Panc1 (cell line): ENCODE data around the gene ZNF384. TPM values are rescaled to one million over a fixed set of nuclear protein-coding genes. Genes with fewer than 3 reads are reported as not detected.

Source experiments
- ATAC-seq: fragments of 200-7000 bp; cut with Tn5 transposase; 2 replicates; pipeline ENCODE4 v1.9.1; 2020; ENCODE audit warnings: mild to moderate bottlenecking, moderate library complexity
- BruUV-seq: library from RNA; stranded (reverse); fragments of 400-500 nt; replicated peaks from 2 replicates; lab custom pipeline; 2021; lab: Mats Ljungman, UMichigan
- CTCF ChIA-PET: fragments of 300-600 bp; sonication (Branson Sonifier 250); formaldehyde crosslinking; loops from one replicate; lab custom pipeline; 2022; ENCODE audit warnings: antibody characterized with exemption; lab: Charles Lee
- POLR2A ChIA-PET: fragments of 300-600 bp; sonication (Branson Sonifier 250); formaldehyde crosslinking; loops from one replicate; lab custom pipeline; 2022; ENCODE audit warnings: antibody characterized with exemption; lab: Charles Lee
- DNase-seq: peaks from one replicate; pipeline ENCODE4 v3.0.0-alpha.2; 2010; ENCODE audit warnings: low read depth, low spot score
- H3K27ac ChIP-seq: 2 replicates; pipeline ENCODE4 v1.5.1; 2011; ENCODE audit warnings: mild to moderate bottlenecking, low read length, inconsistent platforms
- H3K27me3 ChIP-seq: fragments of 200-500 bp; sonication (Bioruptor generic); 2 replicates; pipeline ENCODE4 v1.6.0; 2014; ENCODE audit warnings: low read length, inconsistent platforms; ENCODE audit not compliant: control insufficient read depth, insufficient read depth
- H3K36me3 ChIP-seq: fragments of 200-500 bp; sonication (Bioruptor generic); 2 replicates; pipeline ENCODE4 v1.5.1; 2014; ENCODE audit warnings: inconsistent platforms, mild to moderate bottlenecking, low read length, moderate library complexity; ENCODE audit not compliant: control insufficient read depth, insufficient read depth
- H3K4me1 ChIP-seq: 2 replicates; pipeline ENCODE4 v1.5.1; 2011; ENCODE audit warnings: inconsistent platforms, mild to moderate bottlenecking, low read length, moderate library complexity; ENCODE audit not compliant: control insufficient read depth, insufficient read depth
- H3K4me3 ChIP-seq, 2 experiments: 2 replicates each; pipeline ENCODE4 v1.5.1; 2011 to 2012; ENCODE audit warnings: low read depth in 2 of 2, low read length in 2 of 2, mild to moderate bottlenecking in 2 of 2, inconsistent platforms in 1 of 2, moderate library complexity in 1 of 2
- H3K9me3 ChIP-seq: fragments of 200-500 bp; sonication (Bioruptor generic); 2 replicates; pipeline ENCODE4 v1.5.1; 2014; ENCODE audit warnings: low read depth, mild to moderate bottlenecking, inconsistent platforms, low read length, moderate library complexity; ENCODE audit not compliant: control insufficient read depth, insufficient read depth
- CTCF ChIP-seq: fragments of 450-650 bp; IDR thresholded peaks from 2 replicates; pipeline ENCODE4 v1.5.1; 2017; ENCODE audit warnings: mild to moderate bottlenecking
- POLR2AphosphoS5 ChIP-seq: IDR thresholded peaks from 2 replicates; pipeline ENCODE4 v1.6.1; 2012; ENCODE audit warnings: mild to moderate bottlenecking, low read depth, low read length, moderate library complexity
- REST ChIP-seq, 2 experiments: IDR thresholded peaks; 2 replicates each; pipeline ENCODE4 v1.6.1; 2011 to 2012; ENCODE audit warnings: low read depth in 2 of 2, control low read depth in 1 of 2, low read length in 1 of 2, mild to moderate bottlenecking in 1 of 2, moderate library complexity in 1 of 2; ENCODE audit not compliant: insufficient read depth in 1 of 2
- SIN3A ChIP-seq: IDR thresholded peaks from 2 replicates; pipeline ENCODE4 v1.6.1; 2012; ENCODE audit warnings: low read depth, mild to moderate bottlenecking, low read length, moderate library complexity, borderline replicate concordance; ENCODE audit not compliant: insufficient read depth
- TCF7L2 ChIP-seq: IDR thresholded peaks from 2 replicates; pipeline ENCODE4 v1.6.1; 2011; ENCODE audit warnings: mild to moderate bottlenecking, low read depth, low read length, inconsistent platforms
- in situ Hi-C: cut with HindIII; loops from 2 replicates; pipeline ENCODE4 v1.10.0; 2016; ENCODE audit warnings: low sequenced_read_pairs, low pct_unique_long_range_greater_than_20kb
- intact Hi-C: fragments of 100-400 bp; cut with micrococcal nuclease; formaldehyde crosslinking; loops from one replicate; pipeline ENCODE4 v1.10.0; 2022; ENCODE audit not compliant: unreplicated experiment
- total RNA-seq: library from RNA; stranded (reverse); gene quantifications from one replicate; pipeline ENCODE4 v1.2.1, GENCODE V29; 2021; ENCODE audit not compliant: unreplicated experiment

Gene ZNF384
- total RNA-seq, 1 experiment from 2014 or later: 54.3 TPM

- H3K27ac ChIP-seq: no peak overlapping the region
- no peak for ATAC-seq
- no peaks in the 10 kb centered on the region for H3K4me1 ChIP-seq
- ChIA-PET CTCF (no interaction called here), POLR2A (interaction anchor here (0.5 kb wide), 1 partner anchor 180 kb away, joined by 7 read pairs; the partner anchor contains the start of gene TAPBPL)
- no TSS peak for BruUV-seq
- DNase-seq: no peak
- in situ Hi-C loops: no loop called here
- no peaks in the 10 kb centered on the region for H3K9me3 ChIP-seq
- intact Hi-C loops: no loop called here
- no peaks in the 10 kb centered on the region for H3K27me3 ChIP-seq
- no peak for TF ChIP-seq TCF7L2
- TF ChIP-seq POLR2AphosphoS5: no peak
- TF ChIP-seq SIN3A: no peak
- no peaks in the 10 kb centered on the region for H3K36me3 ChIP-seq
- H3K4me3 ChIP-seq: no peak overlapping the region
These were observed 57.6 kb downstream of the ZNF384 start for GRCh38 chr12:6631549-6631961.

GRCh38 chr12:6630736-6631135, 58.4 kb downstream of the ZNF384 start:
- CTCF ChIA-PET: no interaction called here
- no peak for TF ChIP-seq REST (IDR thresholded peaks at IDR 0.05; ENCODE audit: insufficient read depth in 1 of 2, low read depth in 2 of 2, low read length in 1 of 2)
- TF ChIP-seq POLR2AphosphoS5: no peak
- TF ChIP-seq TCF7L2: no peak
- no peak for TF ChIP-seq CTCF
- TF ChIP-seq SIN3A: no peak

GRCh38 chr12:6627616-6628015, 61.6 kb downstream of the ZNF384 start:
- ATAC-seq (peak; percentile 81), DNase-seq (no peak)
- ChIA-PET CTCF (no interaction called here), POLR2A (interaction anchor here (0.6 kb wide), 2 partner anchors 14 to 548 kb away, joined by 4 to 15 read pairs; no protein-coding TSS in a partner anchor)
- Histone ChIP-seq H3K9me3 (no peaks in the 10 kb centered on the region), H3K27me3 (no peaks in the 10 kb centered on the region), H3K36me3 (no peaks in the 10 kb centered on the region), H3K4me1 (no peaks in the 10 kb centered on the region), H3K4me3 (peak overlapping the region; percentile 24 to 46; a peak in 3 of 4 replicates), H3K27ac (no peak overlapping the region)
- intact Hi-C loops (no loop called here), in situ Hi-C loops (no loop called here)
- BruUV-seq: no TSS peak
- TF ChIP-seq CTCF (no peak), SIN3A (no peak), REST (IDR thresholded peaks at IDR 0.05; ENCODE audit: insufficient read depth in 1 of 2, low read depth in 2 of 2, low read length in 1 of 2) (no peak), POLR2AphosphoS5 (no peak), TCF7L2 (no peak)

More at GRCh38 chr12:6630736-6631135, 58.4 kb downstream of the ZNF384 start:
- H3K27me3 ChIP-seq: no peaks in the 10 kb centered on the region
- no peak overlapping the region for H3K4me3 ChIP-seq
- H3K36me3 ChIP-seq: no peaks in the 10 kb centered on the region
- in situ Hi-C loops (no loop called here), intact Hi-C loops (no loop called here)
- ATAC-seq (no peak), DNase-seq (no peak)
- no peaks in the 10 kb centered on the region for H3K4me1 ChIP-seq
- H3K9me3 ChIP-seq: no peaks in the 10 kb centered on the region
- BruUV-seq: no TSS peak
- POLR2A ChIA-PET: no interaction called here
- H3K27ac ChIP-seq: no peak overlapping the region
